HG03439 (cell line): ENCODE data around the gene PPCDC.
"Not testable (repeated sequence)": the region's sequence is repeated elsewhere in the genome, so short reads cannot be mapped to it uniquely, and the experiment has no call there.

Experiments
- ATAC-seq: cut with Tn5 transposase; IDR thresholded peaks from one replicate; pipeline ENCODE4 v1.9.1; 2021; ENCODE audit warnings: mild to moderate bottlenecking, moderate library complexity; ENCODE audit not compliant: unreplicated experiment

The PPCDC gene

GRCh38 chr15:75065851-75066509, 42.6 kb downstream of the PPCDC start:
- ATAC-seq: no peak

- no peak for ATAC-seq
Observed at GRCh38 chr15:75067123-75067830, 43.9 kb downstream of the PPCDC start.

- no peak for ATAC-seq
Observed at GRCh38 chr15:75068748-75069147, 45.4 kb downstream of the PPCDC start.

- peak; percentile 66 for ATAC-seq
Observed at GRCh38 chr15:75069301-75069925, 46.0 kb downstream of the PPCDC start.

- no peak for ATAC-seq
Observed at GRCh38 chr15:75070674-75071073, 47.3 kb downstream of the PPCDC start.

GRCh38 chr15:75073197-75073596, 49.8 kb downstream of the PPCDC start:
- ATAC-seq: no peak

- ATAC-seq: no peak
Observed at GRCh38 chr15:75076277-75076676, 52.9 kb downstream of the PPCDC start.

GRCh38 chr15:75077551-75077961, 54.2 kb downstream of the PPCDC start:
- not testable (repeated sequence) for ATAC-seq

GRCh38 chr15:75081150-75081549, 57.8 kb downstream of the PPCDC start:
- no peak for ATAC-seq

GRCh38 chr15:75082689-75083088, 59.3 kb downstream of the PPCDC start:
- ATAC-seq: no peak

GRCh38 chr15:75085708-75086107, 62.3 kb downstream of the PPCDC start:
- ATAC-seq: not testable (repeated sequence)

GRCh38 chr15:75089456-75090387, 66.3 kb downstream of the PPCDC start:
- ATAC-seq: no peak

- no peak for ATAC-seq
Observed at GRCh38 chr15:75090388-75090734, 67.0 kb downstream of the PPCDC start.

GRCh38 chr15:75091814-75092213, 68.4 kb downstream of the PPCDC start:
- no peak for ATAC-seq

GRCh38 chr15:75094961-75095478, 71.6 kb downstream of the PPCDC start:
- peak; percentile 51 for ATAC-seq

GRCh38 chr15:75095594-75095993, 72.2 kb downstream of the PPCDC start:
- peak; percentile 58 for ATAC-seq

GRCh38 chr15:75097939-75098338, 74.5 kb downstream of the PPCDC start:
- ATAC-seq: no peak

GRCh38 chr15:75098404-75098803, 75.0 kb downstream of the PPCDC start:
- no peak for ATAC-seq
